Left hindlimb (tissue), 1 donor: ENCODE data around the gene HINT2.

Source experiments
- DNase-seq: peaks from one replicate; pipeline ENCODE4 v3.0.0-alpha.2; 2018

HINT2 gene

DNA sequence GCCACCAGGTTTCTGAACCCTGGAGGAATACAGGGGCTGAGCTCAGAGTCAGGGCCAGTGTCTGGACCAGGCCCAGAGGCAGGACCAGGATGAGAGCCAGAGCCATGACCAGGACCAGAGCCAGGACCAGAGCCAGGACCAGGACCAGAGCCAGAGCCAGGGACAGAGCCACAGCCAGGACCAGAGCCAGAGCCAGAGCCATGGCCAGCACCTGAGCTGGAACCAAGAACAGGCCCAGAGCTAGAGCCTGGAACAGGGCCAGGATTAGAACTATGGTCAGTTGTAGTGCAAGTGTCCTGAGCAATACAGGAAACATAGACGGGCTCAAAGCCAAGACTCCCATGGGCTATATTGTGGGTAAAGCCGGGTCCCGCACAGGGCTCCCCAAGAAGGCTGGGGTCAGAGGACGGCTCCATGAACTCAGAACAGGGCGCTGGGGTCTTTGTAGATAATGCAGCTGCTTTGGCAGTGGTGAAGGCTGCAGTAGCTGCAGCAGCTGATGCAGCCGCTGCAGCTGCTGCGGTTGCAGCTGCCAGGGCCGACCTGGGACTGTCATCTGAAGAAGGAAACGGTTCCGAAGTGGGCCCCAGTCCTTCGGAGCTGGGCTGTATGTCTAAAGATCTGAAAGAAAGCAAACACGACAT lies 3.3 kb downstream of the HINT2 start:
- DNase-seq: no peak

DNA sequence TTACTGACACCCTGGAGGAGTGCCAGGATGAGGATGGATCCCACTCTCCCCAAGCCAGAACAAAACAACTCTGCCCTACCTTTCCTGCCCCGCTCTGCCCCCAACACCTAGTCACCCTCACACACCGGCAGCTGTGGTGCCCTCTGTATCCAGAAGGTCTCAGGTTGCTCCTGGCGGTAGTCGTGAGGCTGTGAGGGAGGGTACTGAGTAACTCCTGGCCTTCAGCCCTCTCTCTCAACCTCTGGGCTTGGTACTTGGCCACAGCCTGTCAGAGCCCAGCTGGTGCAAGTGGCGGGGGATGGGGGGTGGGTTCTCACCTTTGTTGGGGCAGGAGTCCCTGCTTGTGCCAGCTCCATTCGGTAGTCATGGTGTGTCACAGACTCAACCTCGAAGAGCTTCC lies 4.7 kb downstream of the HINT2 start:
- no peak for DNase-seq

DNA sequence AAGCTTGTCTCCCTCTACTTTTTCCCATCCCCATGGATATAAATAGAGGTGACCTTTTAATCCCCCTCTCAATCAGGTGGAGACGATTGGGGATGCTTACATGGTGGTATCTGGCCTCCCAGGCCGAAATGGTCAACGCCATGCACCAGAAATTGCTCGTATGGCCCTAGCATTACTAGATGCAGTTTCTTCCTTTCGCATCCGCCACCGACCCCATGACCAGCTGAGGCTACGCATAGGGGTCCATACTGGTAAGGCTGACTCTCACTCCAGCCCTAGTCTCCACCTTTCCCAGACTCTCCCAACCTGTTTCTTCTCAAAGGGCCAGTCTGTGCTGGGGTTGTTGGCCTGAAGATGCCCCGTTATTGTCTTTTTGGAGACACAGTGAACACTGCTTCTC lies 6.4 kb downstream of the HINT2 start:
- DNase-seq: no peak

DNA sequence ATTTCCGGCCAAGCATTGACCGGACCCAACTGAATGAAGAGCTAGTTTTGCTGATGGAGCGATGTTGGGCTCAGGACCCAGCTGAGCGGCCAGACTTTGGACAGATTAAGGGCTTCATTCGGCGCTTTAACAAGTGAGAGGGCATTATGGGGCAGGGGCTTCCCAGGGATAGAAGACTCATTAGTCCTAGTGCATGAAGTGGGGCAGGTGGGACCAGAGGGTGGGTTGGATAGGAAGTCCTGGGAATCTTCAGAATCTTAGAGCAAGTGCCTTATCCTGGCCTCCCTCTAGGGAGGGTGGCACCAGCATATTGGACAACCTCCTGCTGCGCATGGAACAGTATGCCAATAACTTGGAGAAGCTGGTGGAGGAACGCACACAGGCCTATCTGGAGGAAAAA lies 8.7 kb downstream of the HINT2 start:
- no peak for DNase-seq

DNA sequence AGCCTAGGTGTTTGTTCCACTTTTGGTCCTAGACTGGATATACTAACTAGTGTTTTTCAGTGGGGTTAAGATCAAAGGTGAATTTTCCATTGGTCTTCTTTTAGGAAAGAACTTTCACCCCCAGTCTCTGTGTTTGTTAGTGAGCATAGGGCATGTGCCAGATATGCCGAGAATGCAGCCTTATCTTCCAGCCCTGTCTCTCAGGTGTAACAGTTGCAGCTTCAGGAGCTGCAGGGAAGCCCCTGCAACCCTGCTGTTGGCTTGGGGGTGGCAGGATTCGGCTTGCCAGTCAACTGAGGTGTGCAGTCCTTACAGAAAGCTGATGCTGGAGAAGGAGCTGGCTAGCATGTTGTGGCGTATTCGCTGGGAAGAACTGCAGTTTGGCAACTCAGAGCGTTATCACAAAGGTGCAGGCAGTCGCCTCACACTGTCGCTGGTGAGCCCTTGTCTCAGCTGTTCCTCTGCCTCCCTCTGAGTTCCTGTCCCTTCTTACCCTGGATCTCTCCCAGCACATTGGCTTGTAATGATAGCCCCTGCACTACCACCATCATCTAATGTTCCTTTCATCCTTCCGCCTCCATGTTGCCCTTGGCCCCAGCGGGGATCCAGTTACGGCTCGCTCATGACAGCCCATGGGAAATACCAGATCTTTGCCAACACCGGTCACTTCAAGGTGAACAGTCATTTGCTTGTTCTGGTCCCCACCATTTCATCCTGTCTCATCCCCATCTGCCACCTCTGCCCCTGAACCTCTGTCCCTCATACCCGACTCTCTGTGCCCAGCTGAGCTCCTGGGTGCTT lies 13.3 kb downstream of the HINT2 start:
- DNase-seq: no peak

DNA sequence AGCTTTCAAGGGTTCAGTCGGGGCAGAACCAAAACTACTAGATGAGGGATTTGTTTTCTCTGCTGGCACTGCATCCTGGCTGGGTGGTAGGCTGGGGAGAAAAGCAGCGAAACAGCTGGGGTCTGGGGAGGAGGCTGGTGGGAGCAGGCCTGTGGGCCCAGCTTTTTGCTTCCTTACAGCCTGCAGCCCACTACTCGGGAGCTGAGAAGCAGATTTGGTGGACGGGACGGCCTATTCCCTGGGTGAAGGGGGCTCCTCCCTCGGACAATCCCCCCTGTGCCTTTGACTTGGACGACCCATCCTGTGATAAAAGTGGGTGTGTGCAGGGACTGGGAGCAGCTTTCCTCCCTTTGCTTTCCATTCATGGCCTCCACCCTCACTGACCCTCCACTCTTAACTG lies 14.3 kb downstream of the HINT2 start:
- no peak for DNase-seq

DNA sequence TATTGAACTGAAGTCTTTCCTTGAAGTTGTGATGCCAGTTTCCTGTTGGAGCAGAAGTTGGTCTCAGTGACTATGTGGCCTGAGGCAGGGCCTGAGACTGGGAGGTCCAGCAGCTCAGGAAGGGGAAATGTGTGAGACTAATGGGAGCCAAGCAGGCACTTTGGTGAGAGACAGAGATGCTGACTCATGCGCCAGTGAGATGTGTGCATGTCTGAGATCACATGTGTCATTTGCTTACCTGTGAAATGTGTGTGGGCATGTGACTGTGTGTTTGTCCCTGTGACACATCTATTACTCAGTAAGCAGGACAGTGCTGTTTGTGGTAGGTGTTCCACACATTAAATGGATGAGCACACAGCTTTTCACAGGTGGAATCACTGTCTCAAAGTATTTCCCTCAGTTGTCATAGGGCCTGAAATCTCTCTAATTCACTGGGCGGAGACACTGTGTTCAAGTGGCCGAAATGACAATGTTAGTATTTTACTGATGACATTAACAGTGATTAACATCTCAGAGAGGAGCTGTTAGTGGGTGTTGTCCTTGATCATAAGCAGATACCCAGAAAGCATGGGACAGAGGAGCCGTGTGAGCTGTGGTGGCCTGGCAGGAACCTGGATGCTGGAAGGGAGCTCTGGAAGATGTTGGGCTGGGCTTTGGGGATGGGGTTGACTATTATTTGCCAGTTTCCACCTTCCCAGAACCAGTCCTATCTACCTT lies 16.0 kb downstream of the HINT2 start:
- DNase-seq: no peak

DNA sequence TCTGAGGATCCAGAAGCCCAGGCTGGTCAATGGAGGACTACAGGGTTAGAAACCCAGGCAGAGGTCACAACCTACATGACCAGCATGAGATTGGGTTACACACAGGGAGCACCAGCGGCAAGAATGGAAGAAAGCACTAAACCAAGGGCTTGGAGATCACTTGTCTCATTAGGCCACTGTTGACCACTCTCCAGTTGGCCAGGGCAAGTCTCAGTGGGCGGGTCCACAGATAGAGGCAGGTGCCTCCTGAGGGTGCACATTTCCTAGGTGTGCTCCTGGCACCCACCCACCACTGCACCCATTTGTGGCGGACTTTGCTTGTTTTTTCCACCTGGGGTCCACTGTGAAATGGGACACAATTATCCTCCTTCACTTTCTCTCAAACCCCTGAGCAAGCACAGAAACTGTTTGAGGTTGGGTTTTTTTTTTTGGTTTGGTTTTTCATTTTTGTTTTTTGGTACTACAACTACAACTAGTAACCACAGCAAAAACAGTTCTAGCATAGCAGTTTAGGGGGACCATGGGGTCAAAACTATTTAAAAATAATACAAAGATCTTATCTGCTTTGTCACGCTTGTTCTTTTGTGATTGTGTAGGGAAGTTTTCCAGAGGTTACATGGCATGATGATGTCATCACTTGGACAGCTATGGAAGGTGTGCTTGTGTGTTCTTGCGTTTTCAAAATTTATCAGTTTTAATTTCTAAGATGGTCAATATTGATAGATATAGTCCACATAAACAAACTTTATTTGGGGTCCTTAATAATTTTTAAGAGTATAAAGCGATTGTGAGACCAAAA lies 17.3 kb downstream of the HINT2 start:
- DNase-seq: no peak

DNA sequence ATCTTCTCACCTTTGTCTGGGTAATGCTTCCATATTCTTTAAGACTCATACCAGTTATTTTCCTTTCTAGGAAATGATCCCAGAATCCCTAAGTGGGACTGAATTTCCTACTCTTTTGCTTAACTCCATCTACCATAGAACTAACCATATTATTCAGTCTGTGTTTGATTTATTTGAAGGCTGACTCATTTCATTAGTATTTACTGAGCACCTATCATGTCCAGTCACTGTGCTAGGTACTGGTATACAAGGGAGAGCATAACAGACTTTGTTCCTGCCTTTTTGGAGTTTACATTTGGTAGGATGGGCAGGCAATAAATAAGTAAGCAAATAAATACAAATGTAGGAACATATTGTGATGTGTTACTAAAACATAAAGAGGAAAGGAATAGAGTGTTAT lies 19.1 kb downstream of the HINT2 start:
- DNase-seq: no peak

DNA sequence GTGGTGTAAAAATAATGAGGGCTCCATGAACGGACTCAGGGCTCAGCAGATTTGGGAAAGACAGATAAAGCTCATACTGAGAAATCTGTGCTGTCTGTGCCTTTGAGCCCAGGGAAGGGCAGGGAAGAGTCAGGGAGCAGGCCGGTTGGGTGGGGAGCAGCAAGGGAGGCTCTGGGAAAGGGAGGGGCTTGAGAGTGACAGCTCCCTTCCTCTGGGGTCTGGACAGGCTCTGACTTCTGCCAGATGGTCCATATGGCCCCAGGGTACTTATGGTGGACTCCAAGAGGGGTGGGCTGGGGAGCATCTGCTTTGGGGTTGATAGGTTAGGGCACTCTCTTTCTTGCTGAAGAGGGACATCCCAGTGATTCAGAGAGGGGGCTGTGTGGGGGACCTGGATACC lies 21.4 kb downstream of the HINT2 start:
- DNase-seq: no peak

DNA sequence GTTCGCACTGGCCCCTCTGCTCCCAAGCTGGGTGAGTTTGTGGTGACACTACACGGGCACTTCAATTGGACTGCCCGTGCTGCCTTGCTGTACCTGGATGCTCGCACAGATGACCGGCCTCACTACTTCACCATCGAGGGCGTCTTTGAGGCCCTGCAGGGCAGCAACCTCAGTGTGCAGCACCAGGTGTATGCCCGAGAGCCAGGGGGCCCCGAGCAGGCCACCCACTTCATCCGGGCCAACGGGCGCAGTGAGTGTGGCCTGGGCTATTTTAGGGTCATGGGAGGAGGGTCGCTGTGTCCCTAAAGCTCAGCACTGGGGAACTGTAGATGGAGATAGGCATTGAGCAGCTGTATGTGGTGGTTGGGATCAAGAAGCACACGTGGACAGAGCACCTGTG lies 22.0 kb downstream of the HINT2 start:
- no peak for DNase-seq

DNA sequence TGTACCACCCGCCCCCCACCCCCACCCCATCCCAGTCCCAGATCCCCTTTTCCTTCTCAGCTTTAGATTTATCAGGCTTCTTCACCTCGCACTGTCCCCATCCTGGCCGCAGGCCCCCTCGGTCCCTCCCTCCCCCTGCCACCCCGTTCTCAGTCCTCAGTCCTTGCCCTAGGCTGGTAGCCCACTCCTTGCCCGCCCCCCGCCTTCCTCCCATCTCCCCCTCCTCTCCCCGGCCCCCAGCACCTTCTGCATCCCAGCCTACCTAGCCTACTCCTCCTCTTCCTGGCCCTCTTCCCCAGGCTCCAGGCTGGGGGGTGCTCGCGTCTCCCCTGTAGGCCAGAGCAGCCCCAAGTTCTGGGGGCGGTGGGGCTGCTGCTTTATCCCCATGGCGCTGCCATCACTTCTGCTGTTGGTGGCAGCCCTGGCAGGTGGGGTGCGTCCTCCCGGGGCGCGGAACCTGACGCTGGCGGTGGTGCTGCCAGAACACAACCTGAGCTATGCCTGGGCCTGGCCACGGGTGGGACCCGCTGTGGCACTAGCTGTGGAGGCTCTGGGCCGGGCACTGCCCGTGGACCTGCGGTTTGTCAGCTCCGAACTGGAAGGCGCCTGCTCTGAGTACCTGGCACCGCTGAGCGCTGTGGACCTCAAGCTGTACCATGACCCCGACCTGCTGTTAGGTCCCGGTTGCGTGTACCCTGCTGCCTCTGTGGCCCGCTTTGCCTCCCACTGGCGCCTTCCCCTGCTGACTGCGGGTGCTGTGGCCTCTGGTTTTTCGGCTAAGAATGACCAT lies 22.6 kb downstream of the HINT2 start:
- DNase-seq: no peak

DNA sequence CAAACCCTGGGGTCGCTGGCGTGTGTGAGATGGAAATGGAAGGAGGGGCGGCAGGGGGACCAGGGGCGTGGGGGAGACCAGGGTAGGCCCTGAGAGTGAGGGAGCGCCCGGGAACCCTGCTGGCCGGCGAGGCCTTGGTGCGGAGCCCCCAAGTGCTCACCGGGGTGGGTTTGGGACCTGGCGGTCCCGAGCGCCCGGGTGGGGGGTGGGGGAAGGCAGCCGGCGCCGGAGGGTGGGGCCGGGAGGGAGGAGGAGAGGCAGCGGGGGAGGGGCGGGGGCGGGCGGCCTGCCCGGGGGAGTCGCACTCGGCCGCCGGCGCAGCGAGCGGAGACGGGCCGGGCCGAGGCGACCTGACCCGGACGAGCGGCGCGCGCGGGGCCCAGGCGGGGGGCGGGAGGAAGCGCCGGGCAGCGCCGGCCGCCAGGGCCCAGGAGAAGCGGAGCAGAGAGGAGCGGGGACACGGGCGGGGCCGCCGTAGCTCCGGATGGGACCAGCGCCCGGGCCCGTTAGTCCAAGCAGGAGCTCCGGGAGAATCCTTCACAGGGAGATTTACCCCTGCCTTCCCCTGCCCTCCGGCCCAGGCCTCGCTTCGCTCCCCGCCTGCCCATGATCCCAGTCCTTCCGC lies 23.4 kb downstream of the HINT2 start, which contains the start of gene NPR2:
Gene NPR2 (plus strand): TSS at position 295 of the 625 bp plus-strand sequence. CDS start 818 bp downstream, outside the sequence.
- DNase-seq: peak; percentile 75

DNA sequence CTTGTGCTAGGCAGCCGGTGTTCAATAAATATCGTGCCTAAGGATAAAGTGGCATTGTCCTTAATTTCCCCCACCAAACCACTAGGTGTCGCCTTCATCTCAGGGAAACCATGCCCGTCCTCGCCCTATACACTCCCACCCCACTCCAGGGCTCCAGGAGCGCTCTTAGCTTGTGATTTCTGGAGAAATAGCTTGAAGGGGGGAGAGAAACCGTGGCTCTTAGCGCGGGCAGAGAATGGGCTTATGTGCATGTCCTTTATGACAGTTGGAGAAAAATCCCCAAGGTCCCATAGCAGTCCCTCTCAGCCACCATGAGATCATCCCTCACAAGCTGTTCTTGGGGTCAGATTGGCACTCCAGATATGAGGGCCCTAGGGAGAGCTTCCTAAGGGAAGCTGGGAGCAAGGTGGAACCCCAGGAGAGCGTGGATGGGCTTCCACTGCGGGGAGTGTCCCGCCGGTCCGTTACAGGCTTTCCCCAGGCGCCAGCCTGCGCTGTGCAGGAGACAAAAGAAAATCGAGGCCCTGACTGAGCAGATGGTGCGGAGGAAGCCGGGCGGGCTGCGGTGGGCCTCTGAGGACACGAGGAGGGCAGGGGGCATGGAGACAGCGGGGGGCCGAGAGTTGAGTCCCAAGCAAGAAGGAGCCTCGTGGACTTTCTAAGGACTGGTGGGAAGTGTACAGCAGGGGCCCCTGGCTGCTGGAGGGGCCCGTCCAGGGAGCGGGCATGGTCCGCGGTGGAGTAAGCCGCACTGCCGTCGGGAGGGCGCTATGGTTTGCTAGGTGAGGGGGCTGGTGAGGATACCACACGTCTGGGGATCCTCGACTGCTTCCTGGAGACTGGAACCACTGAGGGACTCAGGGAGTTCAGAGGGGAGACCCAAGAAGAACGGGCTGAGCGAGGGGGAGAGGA lies 24.2 kb downstream of the HINT2 start:
- peak; percentile 82 for DNase-seq

DNA sequence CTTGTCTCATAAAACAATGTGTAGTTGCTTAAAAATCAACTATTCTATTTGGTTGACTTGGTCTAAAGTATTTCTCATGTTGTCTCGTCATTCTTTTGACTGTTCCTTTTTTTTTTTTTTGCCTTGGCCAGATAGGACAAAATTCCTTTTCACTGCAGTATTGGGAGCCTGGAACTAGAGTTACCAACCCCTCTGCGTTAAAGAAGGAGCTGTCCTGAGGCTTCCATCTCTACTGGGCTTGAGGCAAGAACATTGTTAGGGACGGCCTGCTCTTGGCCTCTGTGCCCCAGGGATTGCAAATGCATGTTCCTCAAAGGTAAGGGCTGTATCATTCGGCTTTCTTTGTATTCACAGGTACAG lies 24.8 kb downstream of the HINT2 start:
- no peak for DNase-seq

DNA sequence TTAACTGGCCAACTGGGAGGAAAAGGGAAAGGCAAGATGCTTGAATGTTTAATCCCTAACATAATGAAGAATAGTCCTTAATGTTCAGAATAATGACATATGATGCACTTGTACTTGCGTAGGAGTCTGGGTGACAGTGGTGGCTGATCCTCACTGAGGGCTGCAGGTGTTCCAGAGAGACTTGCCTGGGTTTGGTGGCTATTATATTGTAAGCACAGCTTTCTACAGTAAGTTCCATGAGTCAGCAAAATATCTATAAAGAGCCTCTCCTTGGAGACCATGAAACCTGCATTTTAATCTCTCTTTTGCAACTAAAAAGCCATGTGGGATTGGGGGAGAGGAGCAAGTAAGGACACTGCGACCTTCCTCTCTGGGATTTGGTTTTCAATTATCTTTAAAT lies 25.3 kb downstream of the HINT2 start:
- no peak for DNase-seq

DNA sequence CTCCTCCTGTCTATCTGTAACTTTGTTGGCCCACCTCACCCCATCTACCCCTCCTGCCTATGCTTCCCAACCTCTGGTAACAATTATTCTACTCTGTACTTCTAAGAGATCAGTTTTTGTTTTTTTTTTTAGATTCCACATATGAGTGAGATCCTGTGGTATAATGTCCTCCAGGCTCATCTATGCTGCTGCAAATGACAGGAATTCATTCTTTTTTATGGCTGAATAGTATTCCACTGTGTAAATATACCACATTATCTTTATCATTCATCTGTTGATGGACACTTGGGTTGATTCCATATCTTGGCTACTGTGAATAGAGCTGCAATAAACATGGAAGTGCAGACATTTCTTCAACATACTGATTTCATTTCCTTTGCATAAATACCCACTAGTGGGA lies 31.4 kb downstream of the HINT2 start:
- DNase-seq: no peak

DNA sequence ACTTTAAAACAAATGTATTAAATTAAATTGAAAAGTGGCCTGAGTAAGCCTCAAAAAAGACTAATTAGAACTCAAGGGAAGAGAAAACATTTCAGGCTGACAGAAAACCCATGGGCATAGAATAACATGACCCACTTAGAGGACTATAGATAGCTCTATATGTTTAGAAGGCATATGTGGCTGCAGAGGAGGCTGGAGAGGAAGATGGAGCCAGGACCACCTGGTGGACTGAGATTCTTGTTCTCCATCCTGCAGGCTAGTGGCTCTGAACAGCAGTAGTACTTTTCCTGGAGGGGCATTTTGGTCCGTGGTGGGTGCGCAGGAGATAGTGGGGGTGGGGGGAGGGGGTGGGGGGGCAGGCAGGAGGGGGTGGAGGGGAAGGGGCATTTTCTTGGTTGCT lies 33.8 kb downstream of the HINT2 start:
- DNase-seq: no peak

DNA sequence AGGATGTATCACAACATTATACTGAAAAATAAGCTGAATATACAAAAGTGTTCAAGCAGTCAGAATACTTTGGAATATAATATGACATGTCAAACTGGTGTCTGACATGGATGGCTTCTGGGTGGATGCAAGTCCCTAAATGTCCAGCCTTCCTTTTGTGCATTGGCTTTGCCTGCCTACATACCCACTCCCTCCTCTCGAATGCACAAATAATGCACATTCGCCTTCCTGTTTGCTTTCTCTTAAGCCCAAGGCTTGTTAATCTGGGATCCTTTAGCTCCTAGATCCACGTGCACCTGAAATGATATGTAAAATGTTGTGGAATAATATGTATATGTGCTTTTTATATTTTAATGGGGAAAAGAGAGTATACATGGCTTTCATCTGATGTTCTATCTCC lies 36.3 kb downstream of the HINT2 start:
- DNase-seq: no peak

DNA sequence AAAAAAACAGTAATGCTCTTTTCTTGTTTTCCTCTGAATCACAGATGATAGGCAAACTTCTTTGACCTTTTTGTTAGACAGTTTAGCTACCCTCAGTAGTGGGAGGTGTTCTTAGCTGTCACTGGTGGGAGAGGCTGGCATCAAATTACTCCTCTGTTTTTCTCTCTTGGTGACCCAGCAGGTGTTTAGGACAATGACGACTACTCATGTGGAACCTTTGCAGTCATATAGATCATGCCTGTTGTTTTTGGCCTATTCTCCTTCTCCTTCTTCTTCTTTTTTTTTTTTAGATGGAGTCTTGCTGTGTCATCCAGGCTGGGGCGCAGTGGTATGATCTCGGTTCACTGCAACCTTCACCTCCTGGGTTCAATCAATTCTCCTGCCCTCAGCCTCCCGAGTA lies 38.8 kb downstream of the HINT2 start:
- DNase-seq: no peak
